Right atrium auricular region (tissue), 2 donors: ENCODE data around the gene NEK6. TPM values are rescaled to one million over a fixed set of nuclear protein-coding genes. Genes with fewer than 3 reads are reported as not detected.

Source experiments
- DNase-seq: peaks from one replicate; pipeline ENCODE4 v3.0.0-alpha.2; 2019; ENCODE audit warnings: low spot score
- H3K27ac ChIP-seq, 2 donors: fragments of 200-600 bp; sonication (generic); 1 replicate in 1 of 2; 2 replicates in 1 of 2; pipeline ENCODE4 v1.5.1; 2016 to 2019
- H3K27me3 ChIP-seq, 2 donors: fragments of 200-600 bp; sonication (generic); one replicate each; pipeline versions ENCODE4 v1.5.1 to v1.6.0; 2017 to 2019
- H3K36me3 ChIP-seq: fragments of 200-600 bp; sonication (generic); one replicate; pipeline ENCODE4 v1.5.1; 2016
- H3K4me1 ChIP-seq, 2 donors: fragments of 200-600 bp; sonication (generic); one replicate each; pipeline versions ENCODE4 v1.5.1 to v1.6.0; 2017 to 2019
- H3K4me3 ChIP-seq, 2 donors: fragments of 200-600 bp; sonication (generic); 1 replicate in 1 of 2; 2 replicates in 1 of 2; pipeline ENCODE4 v1.5.1; 2017 to 2019; ENCODE audit warnings: mild to moderate bottlenecking in 1 of 2, moderate library complexity in 1 of 2
- H3K9me3 ChIP-seq, 2 donors: fragments of 200-600 bp; sonication (generic); one replicate each; pipeline ENCODE4 v1.5.1; 2019
- total RNA-seq, 2 donors: library from RNA; depleted of rRNA; stranded (reverse); fragments of >200 nt; gene quantifications; one replicate each; pipeline ENCODE4 v1.1.0, GENCODE V29; 2016
- TF ChIP-seq, protein P1 (sequence below), 2 donors: fragments of 200-600 bp; sonication (generic); IDR thresholded peaks; one replicate each; pipeline ENCODE4 v1.5.1; 2019; ENCODE audit warnings: antibody characterized with exemption in 2 of 2

Gene NEK6
- total RNA-seq, 2 donors from 2014 or later, result 9.2 to 9.7 TPM

DNA sequence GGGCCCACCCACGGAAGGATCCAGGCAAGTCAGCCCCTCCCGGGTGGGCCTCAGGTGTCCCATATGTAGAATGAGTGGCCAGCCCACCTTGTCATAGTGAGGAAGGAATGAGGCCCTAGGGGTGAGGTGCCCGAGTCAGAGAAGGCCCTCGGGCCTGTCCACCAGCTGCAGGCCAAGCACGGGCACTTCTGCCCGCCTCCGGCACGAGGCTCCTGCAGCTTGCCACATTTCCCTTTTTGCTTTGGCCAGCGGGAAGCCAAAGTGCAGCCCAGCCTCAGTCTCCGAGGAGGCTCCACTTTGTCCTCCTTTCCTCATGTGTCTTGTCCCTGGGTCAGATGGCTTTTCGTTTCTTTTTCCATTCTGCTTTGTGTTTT is 84.6 kb downstream of the NEK6 start:
- Histone ChIP-seq H3K9me3 (peaks cover 0 to 7% of the 10 kb centered on the region in 2 donors), H3K4me1 (peaks cover 0 to 15% of the 10 kb centered on the region in 2 donors), H3K36me3 (peaks cover 9% of the 10 kb centered on the region), H3K4me3 (no peak overlapping the region), H3K27ac (no peak overlapping the region), H3K27me3 (no peaks in the 10 kb centered on the region)
- DNase-seq, result no peak
- TF ChIP-seq, protein P1, sequence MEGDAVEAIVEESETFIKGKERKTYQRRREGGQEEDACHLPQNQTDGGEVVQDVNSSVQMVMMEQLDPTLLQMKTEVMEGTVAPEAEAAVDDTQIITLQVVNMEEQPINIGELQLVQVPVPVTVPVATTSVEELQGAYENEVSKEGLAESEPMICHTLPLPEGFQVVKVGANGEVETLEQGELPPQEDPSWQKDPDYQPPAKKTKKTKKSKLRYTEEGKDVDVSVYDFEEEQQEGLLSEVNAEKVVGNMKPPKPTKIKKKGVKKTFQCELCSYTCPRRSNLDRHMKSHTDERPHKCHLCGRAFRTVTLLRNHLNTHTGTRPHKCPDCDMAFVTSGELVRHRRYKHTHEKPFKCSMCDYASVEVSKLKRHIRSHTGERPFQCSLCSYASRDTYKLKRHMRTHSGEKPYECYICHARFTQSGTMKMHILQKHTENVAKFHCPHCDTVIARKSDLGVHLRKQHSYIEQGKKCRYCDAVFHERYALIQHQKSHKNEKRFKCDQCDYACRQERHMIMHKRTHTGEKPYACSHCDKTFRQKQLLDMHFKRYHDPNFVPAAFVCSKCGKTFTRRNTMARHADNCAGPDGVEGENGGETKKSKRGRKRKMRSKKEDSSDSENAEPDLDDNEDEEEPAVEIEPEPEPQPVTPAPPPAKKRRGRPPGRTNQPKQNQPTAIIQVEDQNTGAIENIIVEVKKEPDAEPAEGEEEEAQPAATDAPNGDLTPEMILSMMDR (IDR thresholded peaks at IDR 0.05), result no peak

DNA sequence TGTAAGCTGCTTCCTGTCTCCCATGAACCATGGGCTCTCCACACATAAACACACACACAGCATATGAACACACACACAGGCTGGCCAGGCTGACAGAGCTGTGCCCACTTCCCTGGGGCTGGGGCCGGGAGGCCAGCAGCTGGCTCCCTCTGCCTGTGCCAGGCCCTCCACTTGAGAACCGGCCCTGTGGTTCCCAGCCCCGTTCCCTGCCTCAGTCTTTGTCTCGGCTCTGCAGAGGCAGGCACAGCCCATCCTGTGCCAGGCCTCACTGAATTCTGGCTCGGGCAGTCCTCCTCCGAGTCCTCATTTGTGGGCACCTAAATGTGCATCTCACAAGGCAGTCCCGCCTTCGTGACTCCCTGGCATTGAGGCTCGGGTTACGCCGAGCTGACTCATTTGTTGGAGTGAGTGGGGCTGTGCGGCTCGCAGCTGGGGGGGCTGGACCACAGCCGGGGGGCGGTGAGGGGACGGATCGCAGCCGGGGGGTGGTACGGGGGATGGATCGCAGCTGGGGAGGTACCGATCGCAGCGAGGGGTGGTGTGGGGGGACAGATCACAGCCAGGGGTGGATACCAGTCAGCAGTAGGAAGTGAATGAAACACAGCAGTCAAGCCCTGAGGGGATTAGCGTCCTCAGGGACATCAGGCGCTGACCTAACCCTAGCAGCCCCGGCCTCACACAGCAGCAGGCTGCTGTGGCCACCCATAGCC is 85.2 kb downstream of the NEK6 start:
- peak overlapping the region in 1 of 2 donors; percentile 21 for H3K4me3 ChIP-seq
- peak; percentile 69 for DNase-seq
- TF ChIP-seq, protein P1 (IDR thresholded peaks at IDR 0.05), result no peak
- H3K9me3 ChIP-seq, result peaks cover 0 to 2% of the 10 kb centered on the region in 2 donors
- peaks cover 0 to 19% of the 10 kb centered on the region in 2 donors for H3K4me1 ChIP-seq
- peaks cover 9% of the 10 kb centered on the region for H3K36me3 ChIP-seq
- peak overlapping the region in 1 of 2 donors; percentile 51 for H3K27ac ChIP-seq
- no peaks in the 10 kb centered on the region for H3K27me3 ChIP-seq

DNA sequence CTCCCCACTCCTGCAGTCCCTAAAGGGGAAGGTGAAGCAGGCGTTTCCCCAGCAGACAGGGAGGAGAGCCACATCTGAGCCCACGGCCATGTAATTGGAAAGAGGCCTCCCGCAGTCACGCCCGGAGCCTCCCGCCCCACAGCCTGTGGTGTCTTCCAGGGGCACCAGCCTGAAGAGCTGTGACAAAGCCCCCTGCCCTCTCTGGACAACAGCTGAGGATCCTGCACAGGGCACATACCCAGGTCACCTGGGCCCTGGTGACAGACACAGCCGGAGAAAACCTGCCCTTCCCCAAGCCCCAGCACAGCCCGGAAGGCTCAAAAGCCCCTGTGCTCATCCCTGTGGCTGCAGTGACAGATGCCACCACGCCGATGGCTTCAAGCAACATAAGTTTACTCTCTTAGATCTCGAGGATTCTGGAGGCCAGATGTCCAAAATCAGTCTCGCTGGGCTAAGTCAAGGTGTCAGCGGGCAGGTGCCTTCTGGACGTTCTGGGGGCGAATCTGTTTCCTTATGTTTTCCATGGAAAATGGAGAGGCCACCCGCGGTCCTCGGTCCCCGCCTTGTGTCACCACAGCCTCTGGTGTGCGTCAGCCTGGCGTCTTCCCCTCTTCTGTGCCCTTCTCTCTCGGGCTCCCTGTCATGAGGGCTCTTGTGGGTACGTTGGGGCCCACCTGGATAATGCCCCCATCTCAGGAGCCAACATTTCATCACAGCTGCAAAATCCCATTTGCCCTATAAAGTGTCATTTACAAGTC is 86.0 kb downstream of the NEK6 start:
- H3K36me3 ChIP-seq, result peaks cover 11% of the 10 kb centered on the region
- DNase-seq, result no peak
- H3K27ac ChIP-seq, result peak overlapping the region in 1 of 2 donors; percentile 51

DNA sequence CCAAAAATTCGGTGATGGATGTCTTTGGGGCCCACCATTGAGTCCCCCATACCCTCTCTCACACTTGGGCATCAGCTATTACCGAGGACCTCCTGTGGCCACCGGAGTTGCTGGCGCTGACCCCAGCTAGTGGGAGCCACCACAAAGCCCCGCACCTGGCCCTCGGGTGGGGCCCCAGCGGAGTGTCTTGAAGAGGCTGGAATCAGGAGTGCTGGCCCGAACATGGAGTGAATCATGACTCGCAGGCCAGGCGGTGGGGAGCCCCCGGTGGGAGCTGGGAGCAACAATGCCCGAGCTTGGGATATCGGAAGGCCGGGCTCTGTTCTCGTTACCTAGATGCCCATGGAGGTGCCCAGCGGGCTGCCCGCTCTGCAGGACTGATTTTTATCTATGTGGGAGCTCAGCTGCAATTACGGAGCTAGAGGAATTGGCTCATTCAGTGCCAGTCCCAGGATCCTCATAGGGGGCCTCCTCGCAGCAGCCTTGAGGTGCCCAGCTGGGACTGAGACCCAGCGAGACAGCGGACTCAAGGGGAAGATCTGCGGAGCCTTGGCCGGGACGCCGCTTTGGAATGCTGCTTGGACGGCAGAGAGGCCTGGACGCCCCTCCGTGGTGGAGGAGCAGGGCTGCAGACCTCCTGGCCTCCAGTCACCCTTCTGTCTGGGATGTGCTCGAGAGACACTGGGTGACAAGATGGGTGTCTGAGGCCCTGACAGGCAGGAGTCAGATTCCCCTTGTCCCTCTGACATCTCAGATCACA is 86.7 kb downstream of the NEK6 start:
- Histone ChIP-seq H3K4me3 (no peak overlapping the region), H3K4me1 (peaks cover 0 to 19% of the 10 kb centered on the region in 2 donors), H3K36me3 (peaks cover 18% of the 10 kb centered on the region), H3K27me3 (no peaks in the 10 kb centered on the region), H3K27ac (no peak overlapping the region), H3K9me3 (no peaks in the 10 kb centered on the region)
- TF ChIP-seq, protein P1 (IDR thresholded peaks at IDR 0.05), result no peak
- no peak for DNase-seq

More for the DNA sequence above, 86.0 kb downstream of the NEK6 start:
- Histone ChIP-seq H3K4me1 (peaks cover 0 to 19% of the 10 kb centered on the region in 2 donors), H3K4me3 (peak overlapping the region in 1 of 2 donors; percentile 21), H3K27me3 (no peaks in the 10 kb centered on the region), H3K9me3 (no peaks in the 10 kb centered on the region)
- TF ChIP-seq, protein P1 (IDR thresholded peaks at IDR 0.05), result no peak

DNA sequence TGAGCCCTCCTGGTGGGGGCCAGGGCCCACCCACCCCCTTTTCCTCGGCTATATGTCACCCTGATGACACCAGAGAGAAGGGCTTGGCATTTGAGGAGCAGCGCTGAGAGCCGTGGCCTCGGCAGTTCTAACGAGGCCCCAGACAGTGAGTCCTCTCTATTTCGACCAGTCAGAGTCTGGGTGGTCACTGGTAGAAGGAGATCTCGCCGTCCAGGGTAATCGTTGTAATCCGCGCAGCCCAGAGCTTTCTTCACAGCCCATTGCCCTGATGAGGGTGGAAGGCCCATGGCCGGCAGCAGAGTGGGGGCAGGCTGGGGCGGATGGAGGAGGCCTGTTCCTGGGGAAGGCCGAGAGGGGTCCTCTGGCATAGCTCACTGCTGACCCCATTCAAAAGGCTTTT is 87.3 kb downstream of the NEK6 start:
- Histone ChIP-seq H3K4me3 (no peak overlapping the region), H3K4me1 (peaks cover 0 to 19% of the 10 kb centered on the region in 2 donors), H3K9me3 (no peaks in the 10 kb centered on the region), H3K27ac (no peak overlapping the region), H3K36me3 (peaks cover 24% of the 10 kb centered on the region), H3K27me3 (no peaks in the 10 kb centered on the region)
- TF ChIP-seq, protein P1 (IDR thresholded peaks at IDR 0.05), result no peak
- DNase-seq, result no peak
